GM19438 (cell line): ENCODE measurements around the gene TRIB2.

Source experiments
- ATAC-seq: cut with Tn5 transposase; IDR thresholded peaks from one replicate; pipeline ENCODE4 v1.9.1; 2021; ENCODE audit warnings: low read depth; ENCODE audit not compliant: unreplicated experiment

Gene TRIB2

DNA sequence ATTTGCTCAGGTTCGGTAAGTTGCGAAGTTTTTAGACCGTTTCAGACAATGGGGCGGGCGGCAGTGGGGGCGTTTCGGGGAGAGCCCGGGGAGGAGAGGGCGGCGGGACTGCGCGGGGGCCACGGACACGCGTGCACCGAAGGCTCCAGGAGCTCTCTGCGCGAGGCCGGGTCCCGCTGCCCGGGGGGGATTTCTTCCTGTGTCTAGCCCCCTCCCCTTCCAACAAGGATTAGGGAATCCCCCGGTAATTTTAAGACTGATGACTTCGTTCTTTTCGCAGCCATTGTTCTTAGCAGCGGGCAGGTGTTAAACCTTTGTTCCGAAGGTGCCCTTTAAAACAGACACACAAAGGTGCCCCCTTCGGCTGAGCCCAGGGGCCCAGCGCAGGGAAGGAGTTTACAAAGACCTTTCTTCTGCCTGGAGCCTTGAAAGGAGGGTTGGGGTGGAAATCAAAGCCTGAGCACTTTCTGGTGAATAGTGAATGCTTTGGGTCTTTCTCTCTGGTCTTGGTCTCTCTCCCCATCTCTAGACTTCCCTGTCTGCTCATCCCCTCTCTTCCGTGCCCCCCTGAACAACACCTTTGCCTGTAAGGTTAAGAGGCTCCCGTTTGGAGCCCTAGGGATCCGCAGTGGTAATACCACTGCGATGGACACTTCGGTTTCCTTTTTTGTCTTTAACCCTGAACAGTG is 2.1 kb downstream of the TRIB2 start:
- no peak for ATAC-seq

- ATAC-seq = no peak
Observed at GRCh38 chr2:12719400-12720277, 2.9 kb downstream of the TRIB2 start.

DNA sequence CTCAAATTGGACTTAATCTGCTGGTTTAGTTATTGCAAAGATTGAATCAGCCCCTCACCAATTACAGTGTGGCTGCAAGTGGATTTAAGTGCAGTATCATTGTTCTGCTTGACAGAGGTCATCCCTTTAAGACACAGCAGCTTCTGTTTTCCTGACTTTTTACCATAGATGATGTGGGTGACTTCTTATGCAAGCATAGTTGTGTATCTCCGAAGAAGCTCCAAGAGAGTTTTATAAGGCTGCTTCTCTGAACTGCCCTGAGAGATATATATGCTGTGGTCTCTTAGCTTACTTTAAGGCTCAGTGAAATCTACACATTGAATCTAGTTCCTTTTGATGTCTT is 3.5 kb downstream of the TRIB2 start:
- no peak for ATAC-seq

DNA sequence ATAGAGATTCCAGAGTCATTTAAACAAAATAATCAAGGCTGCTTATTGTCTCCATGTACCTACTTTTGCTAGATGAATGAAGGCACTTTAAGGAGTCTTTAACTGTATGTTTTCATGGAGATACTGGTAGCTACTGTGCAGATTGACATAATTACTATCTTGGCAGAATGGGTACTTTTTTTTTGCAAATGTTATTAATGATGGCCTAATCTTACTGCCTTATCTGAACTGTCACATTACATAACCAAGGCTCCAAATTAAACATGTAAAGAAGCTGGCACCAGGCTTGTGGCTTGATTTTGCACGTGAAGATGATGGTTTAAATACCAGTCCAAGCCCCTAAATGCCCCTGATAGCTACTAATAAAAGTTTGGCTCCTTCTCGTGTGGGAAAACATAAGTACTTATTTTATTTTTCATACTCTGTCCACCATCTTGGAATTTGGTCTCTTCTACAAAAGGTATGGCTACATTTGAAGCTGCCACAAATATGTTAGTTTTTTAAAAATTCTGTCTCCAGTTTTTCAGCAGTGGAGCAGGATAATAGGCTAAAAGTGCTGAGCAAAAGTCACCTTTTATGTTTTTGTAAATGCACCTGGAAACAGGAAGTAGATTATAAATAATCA is 4.1 kb downstream of the TRIB2 start:
- ATAC-seq = no peak

DNA sequence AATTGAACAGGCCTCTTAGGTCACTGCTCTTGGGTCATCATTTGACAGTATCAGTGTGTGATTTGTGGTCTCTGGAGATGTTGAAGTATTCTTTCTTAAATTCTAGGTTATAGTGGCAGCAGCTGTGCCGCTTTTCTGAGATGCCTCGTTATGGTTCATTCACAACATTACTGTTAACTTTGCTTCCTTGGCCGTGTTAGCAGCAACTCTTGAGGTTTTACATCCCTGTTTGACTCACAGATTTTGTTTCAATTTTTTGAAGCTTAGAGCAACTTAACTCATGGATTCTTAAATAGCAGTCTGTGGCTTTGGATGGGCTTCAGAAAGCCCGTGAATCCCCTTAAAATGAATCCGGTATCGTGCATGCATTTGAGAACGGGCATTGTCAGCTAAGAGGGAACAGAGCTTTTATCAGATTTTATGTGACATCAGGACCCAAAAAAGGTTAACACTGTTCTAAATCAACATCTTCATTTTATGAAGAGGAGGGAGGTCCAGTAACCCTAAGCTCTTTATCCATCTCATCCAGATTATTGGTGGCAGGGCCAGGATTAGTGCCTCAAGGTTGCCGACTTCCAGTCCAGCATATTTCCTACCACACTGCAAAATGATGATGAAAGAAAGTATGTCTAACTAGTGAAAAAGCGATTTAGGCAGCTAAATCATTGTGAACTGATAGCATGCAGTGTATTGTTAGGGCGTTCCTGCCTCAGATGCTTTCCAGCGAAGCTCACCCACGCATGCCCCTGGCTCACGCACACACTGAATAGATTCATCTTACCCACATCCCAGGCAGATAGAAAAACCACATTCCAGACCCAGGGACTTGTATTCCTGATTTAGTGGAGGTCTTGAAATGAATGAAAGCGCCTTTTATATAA is 5.1 kb downstream of the TRIB2 start:
- ATAC-seq = no peak

DNA sequence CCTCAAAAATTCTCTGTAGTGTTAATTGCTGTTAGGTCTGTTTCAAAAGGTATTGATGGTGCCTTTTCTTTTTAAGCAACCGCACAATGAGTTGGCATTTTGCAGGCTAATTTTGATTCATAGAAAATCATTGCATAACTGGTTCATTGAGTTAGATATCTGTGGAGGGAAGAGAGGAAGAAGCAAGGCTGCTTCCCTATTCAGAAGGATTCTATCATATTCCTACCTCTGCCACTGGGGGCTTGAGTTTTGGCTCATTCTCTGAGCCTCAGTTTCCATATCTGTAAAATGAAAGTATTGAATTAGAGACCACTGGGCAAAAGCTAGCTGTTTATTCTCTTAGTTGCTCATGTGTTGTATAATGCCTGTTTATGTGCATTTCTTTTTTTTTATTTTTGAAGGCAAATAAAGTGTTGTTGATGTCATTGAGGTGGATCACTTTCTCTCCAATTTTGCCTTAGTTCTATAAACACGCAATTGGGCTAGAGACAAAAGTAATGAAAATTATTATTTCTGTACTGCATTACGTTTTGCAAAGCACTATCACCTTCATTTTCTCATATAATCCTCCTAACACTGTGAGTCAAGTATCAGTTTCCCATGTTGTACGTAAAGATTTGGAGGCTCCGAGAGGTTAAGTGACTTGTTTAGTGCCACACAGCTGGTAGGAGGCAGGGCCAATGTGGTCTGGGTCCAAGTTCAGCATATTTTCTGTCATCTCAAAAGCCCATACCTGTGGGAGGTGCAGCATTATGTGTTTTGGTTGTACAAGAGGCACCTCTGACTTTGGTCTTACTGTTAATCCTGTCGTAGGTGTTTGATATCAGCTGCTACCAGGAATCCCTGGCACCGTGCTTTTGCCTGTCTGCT is 5.9 kb downstream of the TRIB2 start:
- no peak for ATAC-seq

GRCh38 chr2:12723736-12724463 is 7.2 kb downstream of the TRIB2 start:
- no peak for ATAC-seq

DNA sequence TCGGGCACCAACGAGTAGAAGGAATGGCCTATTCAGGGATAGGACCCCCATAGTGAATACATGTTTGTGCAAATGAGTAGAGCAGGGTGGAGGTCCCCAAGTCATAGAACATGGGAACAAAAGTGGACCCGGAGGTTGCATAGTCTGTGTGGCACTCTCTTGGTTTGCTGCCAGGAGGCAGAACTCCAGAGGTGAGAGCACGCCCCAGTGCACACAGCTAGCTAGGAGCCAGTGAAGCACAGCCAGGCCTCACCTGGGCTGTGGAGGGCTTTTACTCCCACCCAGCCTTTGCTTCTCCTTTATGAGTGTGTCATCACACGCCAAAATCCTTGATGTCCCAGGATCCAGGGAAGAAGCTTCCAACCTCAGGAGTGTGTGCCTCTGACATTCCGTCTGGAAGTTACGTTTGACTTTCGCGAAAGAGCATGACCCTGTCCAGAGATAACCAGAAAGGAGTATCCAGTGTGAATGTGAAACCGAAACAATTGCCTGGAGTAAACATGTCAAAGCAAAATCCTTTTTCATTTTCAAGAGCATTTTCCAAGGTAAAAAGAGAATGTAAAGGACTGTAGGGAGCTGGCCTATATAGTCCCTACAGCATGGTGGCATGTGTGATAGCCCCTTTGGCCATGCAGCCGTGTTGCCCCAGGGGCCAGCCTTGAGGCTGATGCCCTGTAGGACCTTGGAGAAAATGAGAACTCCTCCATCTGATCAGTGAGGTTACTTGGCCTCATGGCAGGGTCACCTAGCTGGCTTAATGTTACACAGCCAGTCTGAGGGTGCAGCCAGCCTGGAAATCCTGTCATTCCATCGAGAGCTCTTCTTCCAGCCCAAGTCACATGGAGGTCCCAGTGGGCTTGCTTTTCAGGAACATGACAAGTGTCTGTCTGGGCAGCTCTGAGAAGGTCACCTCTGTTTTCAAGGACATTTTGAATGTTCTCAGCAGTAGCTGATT is 8.8 kb downstream of the TRIB2 start:
- ATAC-seq = no peak

DNA sequence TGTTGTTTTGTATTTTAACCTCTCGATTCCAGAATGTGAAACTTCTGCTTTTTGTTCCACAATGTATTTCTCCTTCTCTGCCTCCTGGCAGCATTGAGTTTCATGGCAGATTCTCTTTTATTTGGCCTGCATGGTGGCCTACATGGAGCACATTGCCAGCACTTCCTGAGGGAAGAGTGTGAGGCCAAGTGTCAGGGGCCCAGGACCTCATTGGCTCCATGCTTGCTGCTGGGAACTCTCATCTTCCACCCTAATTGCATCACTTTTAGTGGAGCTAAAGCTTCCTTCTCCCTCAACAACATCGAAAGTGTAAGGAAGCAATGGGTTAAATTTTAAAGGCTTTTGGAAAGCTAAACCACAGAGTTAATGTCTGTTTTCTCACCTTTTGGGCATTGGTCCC is 9.5 kb downstream of the TRIB2 start:
- no peak for ATAC-seq

DNA sequence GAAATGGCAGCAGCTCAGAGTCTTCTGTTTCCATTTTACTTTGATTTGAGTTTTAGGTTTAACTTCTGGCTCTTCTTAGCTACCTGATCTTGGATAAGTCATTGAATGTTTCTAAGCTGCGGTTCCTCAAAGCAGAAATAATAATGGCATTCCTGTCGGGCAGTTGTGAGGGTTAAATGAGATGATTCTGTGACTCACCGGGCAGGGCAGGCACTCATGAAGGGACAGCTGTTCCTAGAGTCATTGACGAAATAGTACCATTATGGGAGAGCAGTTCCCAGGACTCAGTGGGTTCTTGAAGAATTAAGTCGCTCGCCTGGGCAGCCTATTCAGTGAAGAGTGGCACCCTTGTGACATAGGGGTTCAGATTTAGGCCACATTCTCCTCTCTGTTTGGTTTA is 10.3 kb downstream of the TRIB2 start:
- no peak for ATAC-seq

GRCh38 chr2:12727641-12728040 is 10.9 kb downstream of the TRIB2 start:
- ATAC-seq = no peak

GRCh38 chr2:12728221-12728777 is 11.6 kb downstream of the TRIB2 start:
- ATAC-seq = peak; percentile 94

- no peak for ATAC-seq
Observed at GRCh38 chr2:12730265-12730664, 13.5 kb downstream of the TRIB2 start.

GRCh38 chr2:12731701-12732280 is 15.1 kb downstream of the TRIB2 start:
- no peak for ATAC-seq

DNA sequence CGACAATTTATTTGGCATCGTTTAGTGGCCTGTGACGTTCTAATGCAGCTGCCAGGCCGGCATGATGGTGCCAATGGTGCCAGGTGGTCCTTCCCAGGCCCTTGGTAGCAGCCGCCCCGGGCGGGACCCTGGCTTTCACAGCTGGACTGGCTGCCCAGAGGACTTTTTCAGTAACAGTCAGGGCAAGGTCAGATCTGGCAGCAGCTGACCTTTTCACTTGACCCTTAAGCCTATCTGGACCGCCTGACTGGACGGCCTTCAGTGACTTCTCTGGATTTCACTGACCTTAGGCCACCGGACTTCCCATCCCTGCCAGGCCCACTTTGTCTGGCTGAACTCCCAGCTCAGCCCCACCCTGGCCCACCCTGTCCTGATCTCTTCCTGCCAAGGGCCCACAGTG is 15.9 kb downstream of the TRIB2 start:
- no peak for ATAC-seq

DNA sequence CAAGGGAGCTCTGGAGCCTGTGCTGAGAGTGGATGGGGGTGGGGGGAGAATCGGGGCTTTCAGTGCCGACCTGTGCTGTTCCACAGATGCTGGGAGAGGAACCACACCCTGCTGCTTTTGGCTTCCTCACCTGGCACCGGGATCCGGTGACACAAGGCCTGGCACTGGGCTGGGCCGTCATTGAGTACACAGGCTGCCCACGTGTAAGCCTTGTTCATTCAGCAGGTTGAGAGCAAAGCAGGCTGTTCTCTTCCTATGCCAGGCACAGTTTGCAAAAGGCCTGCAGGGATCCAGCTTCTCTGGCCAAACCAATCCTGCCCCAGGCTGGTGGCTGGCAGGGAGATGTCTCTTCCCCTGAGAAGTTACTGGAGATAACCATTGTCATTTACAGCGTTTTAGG is 17.1 kb downstream of the TRIB2 start:
- no peak for ATAC-seq

GRCh38 chr2:12734914-12735654 is 18.3 kb downstream of the TRIB2 start:
- no peak for ATAC-seq
